Renal cortex interstitium (tissue), 11 donors: ENCODE results near the gene TCP11. TPM values are rescaled to one million over a fixed set of nuclear protein-coding genes. Genes with fewer than 3 reads are reported as not detected.

Source experiments
- DNase-seq, 11 donors: peaks; one replicate each; pipeline ENCODE4 v3.0.0-alpha.2; 2013; ENCODE audit warnings: low read depth in 9 of 11, low spot score in 4 of 11; ENCODE audit errors: extremely low read depth in 1 of 11
- polyA plus RNA-seq, 3 donors: library from polyadenylated mRNA; unstranded; fragments of 120-200 nt; gene quantifications; one replicate each; pipeline ENCODE4 v1.2.1, GENCODE V29; 2013; ENCODE audit not compliant: insufficient read length in 3 of 3

The TCP11 gene
- polyA plus RNA-seq, 3 donors, result 1.8 to 3.2 (median 2.8) TPM

- no peak for DNase-seq
Observed at GRCh38 chr6:35086636-35087360, 54.3 kb downstream of the TCP11 start.

- no peak for DNase-seq
Observed at GRCh38 chr6:35086282-35086632, 54.9 kb downstream of the TCP11 start.

DNA sequence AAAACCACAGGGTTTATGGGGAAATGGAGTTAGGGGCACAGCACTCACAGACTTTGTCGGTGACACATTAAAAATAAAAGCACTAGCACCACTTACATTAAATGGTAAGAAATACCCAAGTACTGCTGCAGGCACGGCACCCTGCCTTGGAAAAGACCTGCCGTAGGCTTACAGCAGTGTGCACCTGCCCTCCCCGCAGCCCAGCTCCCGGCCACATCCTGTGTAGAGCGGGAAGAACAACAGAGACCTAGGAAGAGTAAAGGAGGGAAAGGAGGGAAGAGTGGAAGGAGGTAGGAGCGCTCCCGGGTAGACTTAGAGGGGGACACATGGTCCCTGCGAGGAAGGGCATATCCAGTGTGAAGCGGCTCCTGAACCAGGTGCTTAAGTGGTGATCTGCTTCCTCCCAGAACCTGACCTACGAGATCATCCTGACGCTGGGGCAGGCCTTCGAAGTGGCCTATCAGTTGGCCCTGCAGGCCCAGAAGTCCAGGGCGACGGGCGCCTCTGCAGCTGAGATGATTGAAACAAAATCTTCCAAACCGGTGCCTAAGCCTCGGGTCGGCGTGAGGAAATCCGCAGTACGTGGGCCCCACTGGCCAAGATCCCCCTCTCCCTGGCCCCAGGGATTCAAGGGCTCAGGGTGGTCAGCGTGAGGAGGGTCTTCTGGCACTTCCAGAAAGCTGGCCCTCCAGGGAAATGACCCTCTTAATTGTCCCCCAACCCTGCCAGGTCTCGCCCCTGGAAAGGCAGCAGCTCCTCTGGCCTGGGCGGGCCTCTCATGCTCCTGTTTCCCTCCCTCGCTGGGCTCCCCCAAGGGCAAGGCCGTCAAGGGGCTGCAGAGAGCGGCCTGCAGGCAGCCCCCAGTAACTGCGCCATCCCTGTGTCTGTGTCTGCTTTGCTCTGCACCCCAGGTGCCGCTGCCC is 55.5 kb downstream of the TCP11 start:
- no peak for DNase-seq

DNA sequence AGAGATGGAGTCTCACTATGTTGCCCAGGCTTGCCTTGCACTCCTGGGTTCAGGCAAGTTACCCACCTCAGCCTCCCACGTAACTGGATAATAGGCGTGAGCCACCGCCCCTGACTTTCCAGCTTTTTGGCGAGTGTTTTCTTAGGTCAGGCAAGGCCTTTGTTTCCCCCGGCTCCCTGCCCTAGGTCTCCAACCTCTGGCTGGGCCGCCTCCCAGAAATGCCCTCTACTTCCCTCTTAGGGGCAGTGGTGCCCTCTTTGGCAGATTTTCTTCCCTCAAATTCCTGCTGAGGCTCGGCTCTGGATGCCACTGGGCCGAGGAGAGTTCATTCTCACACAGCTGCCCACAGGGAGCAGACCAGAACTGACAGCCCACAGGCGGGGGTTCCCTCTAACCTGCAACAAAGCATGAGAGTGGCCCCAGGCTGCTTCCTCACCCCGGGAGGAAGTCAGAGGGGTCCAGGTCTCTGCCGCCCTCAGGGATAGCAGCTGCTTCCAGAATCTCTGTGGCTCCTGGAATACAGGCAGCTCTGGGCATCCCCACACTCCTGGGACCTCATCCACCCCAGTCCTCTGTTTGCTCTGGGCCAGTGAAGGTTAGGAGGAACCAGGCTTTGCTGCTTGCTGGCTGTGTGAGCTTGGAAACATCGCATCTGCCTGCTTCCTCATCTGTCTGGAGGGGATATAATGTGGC is 56.5 kb downstream of the TCP11 start:
- DNase-seq, result no peak

DNA sequence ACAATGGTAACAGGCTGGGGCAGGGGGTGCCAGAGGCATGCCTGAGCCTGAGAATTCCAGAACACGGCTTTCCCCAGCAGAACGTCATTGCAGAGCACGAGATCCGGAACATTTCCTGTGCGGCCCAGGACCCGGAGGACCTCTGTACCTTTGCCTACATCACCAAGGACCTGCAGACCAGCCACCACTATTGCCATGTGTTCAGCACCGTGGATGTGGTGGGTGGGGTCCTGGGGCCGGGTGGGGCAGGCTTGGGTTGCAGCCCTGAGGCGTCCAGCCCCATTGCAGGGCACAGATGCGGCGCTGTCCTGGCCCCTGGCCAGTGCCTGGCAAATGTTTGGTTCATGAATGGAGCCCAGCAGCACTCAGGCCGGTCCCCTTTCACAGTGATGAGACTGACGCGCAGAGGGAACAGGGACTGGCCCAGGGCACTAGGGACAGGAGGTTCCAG is 57.1 kb downstream of the TCP11 start:
- DNase-seq, result no peak

GRCh38 chr6:35083507-35083906 is 57.6 kb downstream of the TCP11 start:
- DNase-seq, result no peak

- DNase-seq, result no peak
Observed at GRCh38 chr6:35082733-35083403, 58.3 kb downstream of the TCP11 start.

- DNase-seq, result no peak
Observed at GRCh38 chr6:35082046-35082732, 59.0 kb downstream of the TCP11 start.

DNA sequence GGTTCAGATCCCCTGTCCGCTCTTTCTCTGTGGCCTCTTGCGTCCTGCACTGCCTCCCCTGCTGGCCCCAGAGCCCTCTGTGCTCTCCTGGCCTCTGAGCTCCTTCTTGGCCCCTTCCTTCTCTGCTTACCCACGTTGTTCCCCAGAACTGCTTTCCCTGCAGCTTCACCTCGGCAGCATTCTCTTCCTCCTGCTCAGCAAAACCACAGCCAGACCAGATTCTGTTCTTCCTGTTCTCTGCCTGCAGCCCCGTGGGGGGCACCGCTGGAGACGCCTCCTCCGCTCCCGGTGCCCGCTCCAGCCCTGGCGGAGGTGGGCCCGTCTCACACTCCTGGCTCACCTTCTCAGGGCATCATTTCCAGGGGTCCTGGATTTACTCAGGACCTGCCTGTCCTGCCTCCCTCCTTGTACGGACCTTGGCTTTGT is 59.7 kb downstream of the TCP11 start:
- no peak for DNase-seq

DNA sequence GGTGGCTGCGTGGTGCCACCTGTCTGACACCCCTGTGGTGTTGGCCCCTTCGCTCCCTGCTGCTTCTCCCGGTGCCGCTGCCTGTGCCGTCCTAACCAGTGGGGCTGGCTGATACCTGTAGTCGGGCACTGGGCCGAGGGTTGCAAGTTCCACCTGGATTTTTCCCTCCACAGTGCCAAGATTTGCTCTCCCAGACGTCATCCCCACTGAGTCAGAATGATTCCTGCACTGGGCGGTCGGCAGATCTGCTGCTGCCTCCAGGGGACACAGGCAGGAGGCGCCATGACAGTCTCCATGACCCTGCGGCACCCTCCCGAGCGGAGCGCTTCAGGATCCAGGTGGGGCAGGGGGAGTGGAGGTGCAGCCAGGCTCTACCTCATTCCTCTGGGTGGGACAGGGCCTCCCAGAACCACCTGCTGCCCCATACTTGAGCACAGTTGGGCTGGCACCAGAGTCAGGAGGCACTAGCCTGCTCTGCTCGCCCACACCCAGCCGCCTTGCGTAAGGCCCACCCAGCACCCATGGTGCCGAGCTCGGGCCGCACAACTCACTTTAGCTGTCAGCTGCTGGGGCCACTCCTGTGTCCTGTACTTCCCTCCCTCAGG is 60.2 kb downstream of the TCP11 start:
- no peak for DNase-seq

GRCh38 chr6:35080016-35080680 is 61.0 kb downstream of the TCP11 start:
- DNase-seq, result no peak

DNA sequence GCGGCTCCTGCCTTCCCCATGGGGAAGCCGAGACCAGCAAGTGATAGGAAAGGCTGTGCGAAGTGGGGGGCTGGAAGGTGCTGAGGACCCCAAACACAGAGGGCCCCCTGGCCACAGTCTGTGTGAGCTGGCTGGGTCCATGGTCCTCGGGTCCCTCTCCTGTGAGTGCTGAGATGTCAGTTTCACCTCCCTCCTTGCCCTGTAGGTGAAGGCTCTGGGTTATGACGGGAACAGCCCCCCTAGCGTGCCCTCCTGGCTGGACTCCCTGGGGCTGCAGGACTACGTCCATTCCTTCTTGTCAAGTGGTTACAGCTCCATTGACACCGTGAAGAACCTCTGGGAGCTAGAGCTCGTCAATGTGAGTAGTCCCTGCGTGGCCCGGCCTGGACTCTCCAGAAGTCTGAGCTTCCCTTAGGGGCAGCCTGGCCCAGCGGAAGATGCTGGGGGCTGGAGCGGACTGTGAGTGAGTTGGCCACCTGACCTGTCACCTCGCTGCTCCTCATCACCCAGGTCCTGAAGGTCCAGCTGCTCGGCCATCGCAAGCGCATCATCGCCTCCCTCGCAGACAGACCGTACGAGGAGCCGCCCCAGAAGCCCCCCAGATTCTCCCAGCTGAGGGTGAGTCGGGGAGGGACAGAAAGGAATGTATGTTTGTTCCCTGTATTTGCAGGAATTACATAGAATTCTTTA is 61.7 kb downstream of the TCP11 start:
- DNase-seq, result no peak

DNA sequence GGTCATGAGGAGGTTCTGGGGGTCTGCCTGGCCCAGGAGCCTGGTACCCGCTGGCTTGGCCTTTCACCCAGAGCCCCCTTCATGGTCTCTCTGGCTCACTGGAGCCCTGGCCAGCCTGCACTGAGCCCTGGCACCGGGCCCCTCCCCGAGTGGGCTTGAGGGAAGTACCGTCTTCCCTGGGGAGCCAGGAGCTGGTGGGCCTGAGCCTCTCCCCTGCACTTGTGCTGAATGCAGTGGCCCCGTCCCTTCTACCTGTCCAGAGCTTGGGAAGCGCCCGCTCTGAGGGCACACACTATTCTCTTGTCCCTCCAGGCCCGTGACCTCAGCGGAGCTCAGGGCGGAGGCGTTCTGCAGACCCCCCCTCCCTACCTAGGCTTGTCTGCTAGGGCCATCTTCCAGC is 62.2 kb downstream of the TCP11 start:
- DNase-seq, result no peak

DNA sequence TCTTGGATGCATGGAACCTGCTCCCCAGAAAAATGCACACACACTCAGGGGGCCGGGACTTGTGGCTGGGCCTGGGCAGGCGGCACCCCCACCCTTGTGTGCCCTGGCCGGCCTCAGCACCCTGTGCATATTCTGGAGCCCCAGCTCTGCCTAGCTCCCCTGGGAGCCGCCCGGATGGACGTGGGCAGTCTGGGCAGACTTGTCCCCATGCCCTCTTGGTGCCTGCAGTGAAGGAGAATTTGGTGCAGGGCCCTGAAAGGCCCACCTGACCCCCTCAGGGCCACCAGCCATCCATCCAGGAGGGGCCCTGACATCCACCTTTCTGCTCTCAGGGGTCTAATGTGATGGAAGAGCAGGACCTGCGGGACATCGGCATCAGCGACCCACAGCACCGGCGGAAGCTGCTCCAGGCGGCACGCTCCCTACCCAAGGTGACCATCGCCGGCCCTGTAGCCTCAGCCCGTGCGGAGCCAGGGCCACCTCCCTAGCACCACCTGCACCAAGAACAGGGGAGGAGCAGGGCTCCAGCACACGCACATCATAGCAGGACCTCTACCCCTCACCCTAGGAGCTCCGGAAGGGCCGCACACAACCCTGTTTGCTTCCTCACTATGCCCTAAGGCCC is 62.8 kb downstream of the TCP11 start:
- no peak for DNase-seq

GRCh38 chr6:35077713-35078105 is 63.4 kb downstream of the TCP11 start:
- DNase-seq, result no peak

DNA sequence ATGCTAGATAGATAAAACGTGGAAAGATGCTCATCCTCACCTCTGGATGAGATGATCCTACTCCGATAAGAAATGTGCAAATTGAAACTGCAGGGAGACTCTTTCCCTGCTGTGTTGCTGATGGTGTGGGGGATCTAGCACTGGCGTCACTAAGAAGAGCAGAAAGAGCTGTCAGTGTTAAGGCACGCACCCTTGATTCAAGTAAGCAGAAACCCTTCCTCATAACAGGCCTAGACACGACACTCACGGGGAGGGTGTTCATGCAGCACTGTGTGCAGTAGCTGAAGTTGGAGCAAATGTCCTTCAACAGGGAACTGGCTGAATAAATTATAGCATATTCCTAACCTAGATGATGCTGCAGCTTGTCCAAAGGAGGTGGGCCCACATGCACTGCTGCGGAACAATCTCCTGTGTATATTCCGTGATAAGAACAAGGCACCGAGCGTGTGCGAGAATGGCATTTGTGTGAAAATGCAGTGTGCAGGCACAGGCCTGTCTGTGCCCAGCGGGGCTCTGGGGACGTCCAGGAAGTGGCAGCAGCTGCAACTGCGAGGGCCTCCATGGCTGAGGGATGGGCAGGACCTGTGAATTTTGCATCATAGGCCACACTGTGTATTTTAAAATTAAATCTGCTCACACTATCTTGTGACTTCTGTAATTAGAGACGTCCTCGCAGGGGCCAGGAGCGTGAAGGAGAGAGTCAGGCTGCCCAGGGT is 64.0 kb downstream of the TCP11 start:
- DNase-seq, result no peak
